Transverse colon (tissue), 4 donors: Measurements from ENCODE around the gene HAPLN3. TPM values are rescaled to one million over a fixed set of nuclear protein-coding genes. Genes with fewer than 3 reads are reported as not detected.

Experiments
- DNase-seq: peaks from one replicate; pipeline ENCODE4 v3.0.0-alpha.2; 2019
- H3K27ac ChIP-seq, 4 donors: fragments of 200-600 bp; sonication (generic); 2 replicates each; pipeline ENCODE4 v1.5.1; 2016 to 2018; ENCODE audit warnings: inconsistent platforms in 4 of 4
- H3K27me3 ChIP-seq: fragments of 200-600 bp; sonication (generic); 2 replicates; pipeline ENCODE4 v1.5.1; 2017; ENCODE audit warnings: inconsistent platforms
- H3K36me3 ChIP-seq, 4 donors: fragments of 200-600 bp; sonication (generic); 2 replicates each; pipeline ENCODE4 v1.5.1; 2017 to 2019; ENCODE audit warnings: inconsistent platforms in 4 of 4
- H3K4me1 ChIP-seq, 4 donors: fragments of 200-600 bp; sonication (generic); 2 replicates each; pipeline ENCODE4 v1.5.1; 2017 to 2020; ENCODE audit warnings: inconsistent platforms in 4 of 4
- H3K4me3 ChIP-seq, 4 donors: fragments of 200-600 bp; sonication (generic); 1 replicate in 1 of 4; 2 replicates in 3 of 4; pipeline versions ENCODE4 v1.5.1 to v1.6.1; 2017 to 2019; ENCODE audit warnings: inconsistent platforms in 4 of 4
- H3K9me3 ChIP-seq, 2 donors: fragments of 200-600 bp; sonication (generic); 2 replicates each; pipeline ENCODE4 v1.5.1; 2017 to 2019; ENCODE audit warnings: inconsistent platforms in 2 of 2
- CTCF ChIP-seq, 5 experiments: fragments of 200-600 bp in 3 of 5; fragments of 450-650 bp in 2 of 5; sonication (generic) in 3 of 5; IDR thresholded peaks; 1 replicate in 2 of 5; 2 replicates in 3 of 5; pipeline ENCODE4 v1.5.1; 2016 to 2017; ENCODE audit warnings: antibody characterized with exemption in 5 of 5, inconsistent platforms in 3 of 5, mild to moderate bottlenecking in 2 of 5, moderate library complexity in 1 of 5
- EP300 ChIP-seq: sonication (generic); formaldehyde crosslinking; IDR thresholded peaks from one replicate; pipeline ENCODE4 v1.6.1; 2017; ENCODE audit warnings: antibody characterized with exemption, low read depth
- POLR2A ChIP-seq: fragments of 450-650 bp; IDR thresholded peaks from one replicate; pipeline ENCODE4 v1.6.1; 2016; ENCODE audit warnings: antibody characterized with exemption, mild to moderate bottlenecking, moderate library complexity
- POLR2AphosphoS5 ChIP-seq, 3 donors: sonication (generic); formaldehyde crosslinking; IDR thresholded peaks; one replicate each; pipeline ENCODE4 v1.6.1; 2016; ENCODE audit warnings: antibody characterized with exemption in 3 of 3
- WGBS, 2 donors: methylation state at CpG; one replicate each; pipeline ENCODE4 v1.1.5; 2018; ENCODE audit warnings: low coverage in 1 of 2; 5-methylcytosine and 5-hydroxymethylcytosine counted together
- in situ Hi-C, 4 donors: fragments of 200-750 bp; cut with MboI; loops; one replicate each; pipeline versions ENCODE4 v1.15.0 to v1.15.1; 2017; ENCODE audit warnings: low sequenced_read_pairs in 3 of 4, low pct_ligation_motif_present in 1 of 4, low pct_unique_long_range_greater_than_20kb in 1 of 4
- intact Hi-C: fragments of 100-400 bp; cut with DNase I; formaldehyde crosslinking; loops from one replicate; pipeline ENCODE4 v1.15.1; 2023; ENCODE audit warnings: low total_unique reads
- total RNA-seq, 4 donors: library from RNA; depleted of rRNA; stranded (reverse); fragments of >200 nt; gene quantifications; one replicate each; pipeline ENCODE4 v1.1.0, GENCODE V29; 2016

The HAPLN3 gene
- total RNA-seq, 4 donors from 2014 or later = 0.37 to 3.8 (median 2.7) TPM

GRCh38 chr15:88847144-88847543, 48.2 kb downstream of the HAPLN3 start:
- H3K4me1 ChIP-seq = no peaks in the 10 kb centered on the region
- H3K9me3 ChIP-seq = no peaks in the 10 kb centered on the region
- no peak overlapping the region for H3K4me3 ChIP-seq
- no peaks in the 10 kb centered on the region for H3K36me3 ChIP-seq
- in situ Hi-C loops (loop anchor here in 1 of 4 donors (25.0 kb wide), 1 partner anchor 185 kb away; no protein-coding TSS in a partner anchor), intact Hi-C loops (no loop called here)
- H3K27ac ChIP-seq = no peak overlapping the region
- 85% methylated on average over 20 of the region's 20 CpGs; no CpG with 5 or more reads in 1 of the 2 donors for WGBS, 2 donors
- TF ChIP-seq POLR2A (no peak), CTCF (IDR thresholded peaks at IDR 0.05) (no peak), POLR2AphosphoS5 (IDR thresholded peaks at IDR 0.05) (no peak), EP300 (no peak)
- DNase-seq = no peak
- no peaks in the 10 kb centered on the region for H3K27me3 ChIP-seq

GRCh38 chr15:88845616-88846015, 49.7 kb downstream of the HAPLN3 start:
- Histone ChIP-seq H3K4me3 (no peak overlapping the region), H3K4me1 (no peaks in the 10 kb centered on the region), H3K36me3 (no peaks in the 10 kb centered on the region), H3K9me3 (no peaks in the 10 kb centered on the region), H3K27me3 (no peaks in the 10 kb centered on the region), H3K27ac (no peak overlapping the region)
- intact Hi-C loops = no loop called here
- WGBS, 2 donors = 93% methylated on average over 7 of the region's 15 CpGs; no CpG with 5 or more reads in 1 of the 2 donors
- DNase-seq = no peak
- TF ChIP-seq CTCF (IDR thresholded peaks at IDR 0.05) = no peak
- in situ Hi-C loops = loop anchor here in 1 of 4 donors (25.0 kb wide), 1 partner anchor 183 kb away; no protein-coding TSS in a partner anchor

- H3K4me3 ChIP-seq = no peak overlapping the region
- no peaks in the 10 kb centered on the region for H3K4me1 ChIP-seq
- in situ Hi-C loops (loop anchor here in 1 of 4 donors (25.0 kb wide), 1 partner anchor 183 kb away; no protein-coding TSS in a partner anchor), intact Hi-C loops (no loop called here)
- no peaks in the 10 kb centered on the region for H3K27me3 ChIP-seq
- DNase-seq = no peak
- no peaks in the 10 kb centered on the region for H3K9me3 ChIP-seq
- no peak for TF ChIP-seq CTCF (IDR thresholded peaks at IDR 0.05)
- TF ChIP-seq POLR2A = no peak
- no peak for TF ChIP-seq POLR2AphosphoS5 (IDR thresholded peaks at IDR 0.05)
- TF ChIP-seq EP300 = no peak
- WGBS, 2 donors = 18 to 32% methylated on average over 4 to 5 of the region's 5 CpGs
- no peak overlapping the region for H3K27ac ChIP-seq
- no peaks in the 10 kb centered on the region for H3K36me3 ChIP-seq
Observed at GRCh38 chr15:88844749-88845386, 50.5 kb downstream of the HAPLN3 start.

DNA sequence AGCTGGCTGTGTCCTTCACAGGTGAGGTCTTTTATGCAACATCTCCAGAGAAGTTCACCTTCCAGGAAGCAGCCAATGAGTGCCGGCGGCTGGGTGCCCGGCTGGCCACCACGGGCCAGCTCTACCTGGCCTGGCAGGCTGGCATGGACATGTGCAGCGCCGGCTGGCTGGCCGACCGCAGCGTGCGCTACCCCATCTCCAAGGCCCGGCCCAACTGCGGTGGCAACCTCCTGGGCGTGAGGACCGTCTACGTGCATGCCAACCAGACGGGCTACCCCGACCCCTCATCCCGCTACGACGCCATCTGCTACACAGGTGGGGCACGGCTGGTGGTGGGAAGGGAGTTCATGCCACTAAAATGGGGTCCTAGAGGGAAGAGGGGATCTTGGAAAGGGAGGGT, 52.0 kb downstream of the HAPLN3 start:
- Histone ChIP-seq H3K27ac (no peak overlapping the region), H3K27me3 (no peaks in the 10 kb centered on the region), H3K9me3 (no peaks in the 10 kb centered on the region), H3K4me3 (no peak overlapping the region), H3K4me1 (no peaks in the 10 kb centered on the region), H3K36me3 (no peaks in the 10 kb centered on the region)
- in situ Hi-C loops = loop anchor here in 1 of 4 donors (25.0 kb wide), 1 partner anchor 181 kb away; no protein-coding TSS in a partner anchor
- WGBS, 2 donors = 93 to 98% methylated on average over 8 to 16 of the region's 21 CpGs
- no peak for DNase-seq
- TF ChIP-seq POLR2A (no peak), CTCF (IDR thresholded peaks at IDR 0.05) (no peak), POLR2AphosphoS5 (IDR thresholded peaks at IDR 0.05) (no peak), EP300 (no peak)
- intact Hi-C loops = no loop called here
